Neural cell (in vitro differentiated cells): Measurements from ENCODE around the gene NMUR1. TPM values are rescaled to one million over a fixed set of nuclear protein-coding genes. Genes with fewer than 3 reads are reported as not detected.

Experiments
- H2AFZ ChIP-seq: fragments of 200-600, 300-800 bp; sonication (generic), shearing (Covaris generic); 2 replicates; pipeline ENCODE4 v1.6.0; 2014; ENCODE audit warnings: low read depth, mild to moderate bottlenecking, antibody characterized with exemption, low read length, moderate library complexity
- H3F3A ChIP-seq: fragments of 200-600 bp; shearing (Covaris generic); 2 replicates; pipeline ENCODE4 v1.6.1; 2016; ENCODE audit warnings: mild to moderate bottlenecking, moderate library complexity, mixed read lengths, antibody characterized with exemption, low read length; ENCODE audit not compliant: insufficient read depth, poor library complexity, severe bottlenecking
- H3K27ac ChIP-seq: fragments of 200-600, 300-800 bp; sonication (generic), shearing (Covaris generic); 2 replicates; pipeline ENCODE4 v1.5.1; 2014; ENCODE audit warnings: mild to moderate bottlenecking, low read length, moderate library complexity
- H3K27me3 ChIP-seq: fragments of 300-800, 200-600 bp; sonication (generic), shearing (Covaris generic); 2 replicates; pipeline ENCODE4 v1.6.0; 2014; ENCODE audit warnings: mild to moderate bottlenecking, low read depth, low read length, moderate library complexity; ENCODE audit not compliant: insufficient read depth
- H3K36me3 ChIP-seq: fragments of 300-800, 200-600 bp; sonication (generic), shearing (Covaris generic); 2 replicates; pipeline ENCODE4 v1.5.1; 2014; ENCODE audit warnings: mild to moderate bottlenecking, antibody characterized with exemption, low read length, moderate library complexity; ENCODE audit not compliant: insufficient read depth
- H3K4me2 ChIP-seq: fragments of 300-800, 200-600 bp; sonication (generic), shearing (Covaris generic); 2 replicates; pipeline ENCODE4 v1.6.0; 2014; ENCODE audit warnings: mild to moderate bottlenecking, low read length
- H3K4me3 ChIP-seq: fragments of 300-800, 200-600 bp; sonication (generic), shearing (Covaris generic); 2 replicates; pipeline ENCODE4 v1.5.1; 2014; ENCODE audit warnings: mild to moderate bottlenecking, low read length, moderate library complexity
- H3K79me2 ChIP-seq: fragments of 200-600 bp; shearing (Covaris generic); replicated peaks from 2 replicates; pipeline ENCODE4 v1.6.0; 2014; ENCODE audit warnings: mild to moderate bottlenecking, low read length, moderate library complexity; ENCODE audit not compliant: insufficient read depth
- H3K9ac ChIP-seq: fragments of 300-800, 200-600 bp; sonication (generic), shearing (Covaris generic); 2 replicates; pipeline ENCODE4 v1.6.1; 2016; ENCODE audit warnings: mild to moderate bottlenecking, low read length, mixed read lengths
- H3K9me2 ChIP-seq: fragments of 200-600 bp; shearing (Covaris generic); 2 replicates; pipeline ENCODE4 v1.6.1; 2016; ENCODE audit warnings: mild to moderate bottlenecking, low read length, mixed read lengths; ENCODE audit not compliant: insufficient read depth
- H3K9me3 ChIP-seq: fragments of 200-600, 300-800 bp; sonication (generic), shearing (Covaris generic); 2 replicates; pipeline ENCODE4 v1.6.1; 2016; ENCODE audit warnings: mild to moderate bottlenecking, mixed run types, low read length, moderate library complexity, mixed read lengths
- H4K20me1 ChIP-seq: fragments of 200-600 bp; shearing (Covaris generic); 2 replicates; pipeline ENCODE4 v1.6.1; 2016; ENCODE audit warnings: mild to moderate bottlenecking, mixed run types; ENCODE audit not compliant: insufficient read depth
- EP300 ChIP-seq: fragments of 450-650 bp; conservative IDR thresholded peaks from 2 replicates; pipeline ENCODE4 v1.6.1; 2014; ENCODE audit warnings: antibody characterized with exemption, mild to moderate bottlenecking, moderate library complexity; ENCODE audit not compliant: poor library complexity, severe bottlenecking
- EZH2 ChIP-seq: fragments of 200-600, 300-800 bp; shearing (Covaris generic), sonication (generic); IDR thresholded peaks from 2 replicates; pipeline ENCODE4 v1.6.1; 2014; ENCODE audit warnings: antibody characterized with exemption, low read length, borderline replicate concordance, mild to moderate bottlenecking; ENCODE audit not compliant: insufficient read depth, poor library complexity, severe bottlenecking
- MXI1 ChIP-seq: fragments of 450-650 bp; conservative IDR thresholded peaks from 2 replicates; pipeline ENCODE4 v1.6.1; 2014; ENCODE audit warnings: antibody characterized with exemption, mild to moderate bottlenecking; ENCODE audit not compliant: poor library complexity, severe bottlenecking
- POLR2AphosphoS5 ChIP-seq: IDR thresholded peaks from 2 replicates; pipeline ENCODE4 v1.6.1; 2012
- RAD21 ChIP-seq: fragments of 450-650 bp; conservative IDR thresholded peaks from 2 replicates; pipeline ENCODE4 v1.6.1; 2014; ENCODE audit warnings: antibody characterized with exemption, mild to moderate bottlenecking, moderate library complexity
- REST ChIP-seq: IDR thresholded peaks from 2 replicates; pipeline ENCODE4 v1.6.1; 2012; ENCODE audit warnings: borderline replicate concordance
- SMC3 ChIP-seq: fragments of 450-650 bp; conservative IDR thresholded peaks from 2 replicates; pipeline ENCODE4 v1.6.1; 2014; ENCODE audit warnings: antibody characterized with exemption, mild to moderate bottlenecking, moderate library complexity; ENCODE audit not compliant: poor library complexity
- TAF1 ChIP-seq: IDR thresholded peaks from 2 replicates; pipeline ENCODE4 v1.6.1; 2012; ENCODE audit warnings: low read depth
- polyA plus RNA-seq: library from polyadenylated mRNA; depleted of rRNA; stranded (reverse); fragments of >200 nt; gene quantifications from 2 replicates; pipeline ENCODE4 v1.2.3, GENCODE V29; 2014
- TF ChIP-seq, protein P1 (sequence below): fragments of 450-650 bp; IDR thresholded peaks from 2 replicates; pipeline ENCODE4 v1.5.1; 2014; ENCODE audit warnings: antibody characterized with exemption, mild to moderate bottlenecking, moderate library complexity; ENCODE audit not compliant: poor library complexity, severe bottlenecking

The NMUR1 gene
- polyA plus RNA-seq, 1 donor from 2014 or later, result not detected

GRCh38 chr2:231514225-231514950, 15.9 kb downstream of the NMUR1 start:
- no peaks in the 10 kb centered on the region for H3K27me3 ChIP-seq
- peak overlapping the region; percentile 97 for H3K4me3 ChIP-seq
- H3K9ac ChIP-seq, result peak overlapping the region; percentile 85
- H3K36me3 ChIP-seq, result no peaks in the 10 kb centered on the region
- H3K4me2 ChIP-seq, result peak overlapping the region; percentile 95
- TF ChIP-seq TAF1, result peak; percentile 90
- peak; percentile 50 for TF ChIP-seq SMC3
- peak; percentile 58 for TF ChIP-seq EP300
- peak; percentile 88 for TF ChIP-seq REST
- TF ChIP-seq, protein P1, sequence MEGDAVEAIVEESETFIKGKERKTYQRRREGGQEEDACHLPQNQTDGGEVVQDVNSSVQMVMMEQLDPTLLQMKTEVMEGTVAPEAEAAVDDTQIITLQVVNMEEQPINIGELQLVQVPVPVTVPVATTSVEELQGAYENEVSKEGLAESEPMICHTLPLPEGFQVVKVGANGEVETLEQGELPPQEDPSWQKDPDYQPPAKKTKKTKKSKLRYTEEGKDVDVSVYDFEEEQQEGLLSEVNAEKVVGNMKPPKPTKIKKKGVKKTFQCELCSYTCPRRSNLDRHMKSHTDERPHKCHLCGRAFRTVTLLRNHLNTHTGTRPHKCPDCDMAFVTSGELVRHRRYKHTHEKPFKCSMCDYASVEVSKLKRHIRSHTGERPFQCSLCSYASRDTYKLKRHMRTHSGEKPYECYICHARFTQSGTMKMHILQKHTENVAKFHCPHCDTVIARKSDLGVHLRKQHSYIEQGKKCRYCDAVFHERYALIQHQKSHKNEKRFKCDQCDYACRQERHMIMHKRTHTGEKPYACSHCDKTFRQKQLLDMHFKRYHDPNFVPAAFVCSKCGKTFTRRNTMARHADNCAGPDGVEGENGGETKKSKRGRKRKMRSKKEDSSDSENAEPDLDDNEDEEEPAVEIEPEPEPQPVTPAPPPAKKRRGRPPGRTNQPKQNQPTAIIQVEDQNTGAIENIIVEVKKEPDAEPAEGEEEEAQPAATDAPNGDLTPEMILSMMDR, result no peak
- no peak for TF ChIP-seq EZH2
- peak; percentile 90 for TF ChIP-seq POLR2AphosphoS5
- peak; percentile 30 for TF ChIP-seq RAD21
- TF ChIP-seq MXI1, result peak; percentile 94
- no peaks in the 10 kb centered on the region for H3F3A ChIP-seq
- H3K9me2 ChIP-seq, result no peaks in the 10 kb centered on the region
- H3K27ac ChIP-seq, result peak overlapping the region; percentile 77
- peak overlapping the region; percentile 95 for H2AFZ ChIP-seq
- no peaks in the 10 kb centered on the region for H3K79me2 ChIP-seq
- no peaks in the 10 kb centered on the region for H3K9me3 ChIP-seq
- no peaks in the 10 kb centered on the region for H4K20me1 ChIP-seq

DNA sequence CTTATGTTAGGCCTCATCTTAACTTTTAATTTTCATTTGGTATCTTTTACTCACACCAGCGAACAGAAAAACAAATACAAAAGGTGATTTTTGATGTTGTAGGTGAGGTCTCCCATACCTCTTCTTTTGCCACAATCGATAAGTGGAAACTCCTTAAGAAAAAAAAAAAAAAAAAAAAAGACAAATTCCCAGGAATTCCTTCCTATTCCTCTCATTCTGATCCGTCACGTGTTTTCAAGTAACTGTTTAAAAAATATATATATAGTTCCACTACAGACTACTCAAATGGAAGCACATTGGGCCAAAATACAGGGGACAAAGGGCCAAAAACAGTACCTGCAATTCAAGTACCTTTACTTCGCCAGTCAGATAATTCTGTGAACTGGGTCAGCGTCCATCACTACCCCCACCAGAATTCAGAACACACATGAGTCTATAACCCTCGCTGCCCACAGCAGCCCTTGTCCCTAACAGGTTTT, 16.5 kb downstream of the NMUR1 start:
- Histone ChIP-seq H3K79me2 (no peaks in the 10 kb centered on the region), H2AFZ (peak overlapping the region; percentile 35), H3K27ac (peak overlapping the region; percentile 77), H3F3A (no peaks in the 10 kb centered on the region), H3K36me3 (no peaks in the 10 kb centered on the region), H3K9me3 (no peaks in the 10 kb centered on the region), H3K27me3 (no peaks in the 10 kb centered on the region), H3K4me2 (peak overlapping the region; percentile 95), H3K4me3 (peak overlapping the region; percentile 97), H3K9me2 (no peaks in the 10 kb centered on the region), H4K20me1 (no peaks in the 10 kb centered on the region), H3K9ac (peak overlapping the region; percentile 74)
- TF ChIP-seq SMC3, result no peak
- TF ChIP-seq EP300, result no peak
- TF ChIP-seq REST, result no peak
- no peak for TF ChIP-seq TAF1
- TF ChIP-seq, protein P1, result no peak
- no peak for TF ChIP-seq EZH2
- no peak for TF ChIP-seq RAD21
- no peak for TF ChIP-seq POLR2AphosphoS5
- TF ChIP-seq MXI1, result no peak
